IPS-11a (cell line): ENCODE results near the gene CRYGA.
"Not testable (repeated sequence)": the region's sequence is repeated elsewhere in the genome, so short reads cannot be mapped to it uniquely, and the experiment has no call there.

Experiments
- H3K4me3 ChIP-seq: one replicate; pipeline ENCODE4 v1.5.1; 2013; ENCODE audit warnings: low read depth, low read length, control low read depth

Gene CRYGA

DNA sequence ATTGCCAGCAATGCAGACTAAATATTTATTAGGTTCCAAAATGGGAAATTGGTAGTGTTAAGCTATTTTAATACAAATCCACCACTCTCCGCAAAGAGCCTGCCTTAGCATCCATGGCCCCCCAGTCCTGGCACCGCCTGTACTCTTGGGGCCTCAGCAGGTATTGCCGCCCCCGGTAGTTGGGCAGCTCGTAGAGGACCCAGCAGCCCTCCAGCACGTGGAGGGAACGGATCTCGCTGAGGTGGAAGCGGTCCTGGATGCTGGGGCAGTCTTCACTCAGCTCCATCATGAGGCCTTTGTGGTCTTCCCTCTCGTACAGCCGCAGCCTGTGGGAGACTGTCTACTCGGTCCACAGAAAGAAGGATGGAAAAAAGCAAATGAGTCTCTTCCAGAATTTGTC lies 35.3 kb downstream of the CRYGA start:
- H3K4me3 ChIP-seq, result no peak overlapping the region

DNA sequence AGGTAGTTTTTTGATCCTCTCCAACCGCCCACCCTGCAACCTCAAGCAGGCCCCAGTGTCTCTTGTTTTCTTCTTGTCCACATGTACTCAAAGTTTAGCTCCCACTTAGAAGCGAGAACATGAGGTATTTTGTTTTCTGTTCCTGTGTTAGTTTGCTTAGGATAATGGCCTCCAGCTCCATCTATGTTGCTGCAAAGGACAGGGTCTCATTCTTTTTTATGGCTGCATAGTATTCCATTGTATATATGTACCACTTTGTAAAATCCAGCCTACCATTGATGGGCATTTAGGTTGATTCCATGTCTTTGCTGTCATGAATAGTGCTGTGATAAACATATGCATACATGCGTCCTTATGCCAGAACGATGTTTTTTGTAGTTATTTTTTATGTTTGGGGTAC lies 36.3 kb downstream of the CRYGA start:
- H3K4me3 ChIP-seq, result no peak overlapping the region

DNA sequence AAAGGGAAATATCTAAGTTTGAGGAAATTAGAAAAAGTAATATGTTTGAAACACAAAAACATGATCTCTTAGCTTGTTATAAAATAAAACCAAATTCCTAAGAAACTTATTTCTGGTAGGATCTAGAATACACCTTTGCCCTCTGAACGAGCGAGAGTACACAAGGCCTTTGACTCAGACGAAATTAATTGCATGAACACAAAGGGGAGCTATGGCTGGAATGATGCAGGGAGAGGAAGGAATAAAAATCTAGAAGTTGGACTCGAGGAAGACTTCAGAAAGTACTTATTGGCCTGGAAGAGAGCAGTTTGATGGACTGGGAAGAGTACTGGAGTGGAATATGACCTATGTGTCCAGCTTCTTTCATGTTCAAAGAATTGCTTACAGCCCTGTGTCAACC lies 38.1 kb downstream of the CRYGA start:
- no peak overlapping the region for H3K4me3 ChIP-seq

DNA sequence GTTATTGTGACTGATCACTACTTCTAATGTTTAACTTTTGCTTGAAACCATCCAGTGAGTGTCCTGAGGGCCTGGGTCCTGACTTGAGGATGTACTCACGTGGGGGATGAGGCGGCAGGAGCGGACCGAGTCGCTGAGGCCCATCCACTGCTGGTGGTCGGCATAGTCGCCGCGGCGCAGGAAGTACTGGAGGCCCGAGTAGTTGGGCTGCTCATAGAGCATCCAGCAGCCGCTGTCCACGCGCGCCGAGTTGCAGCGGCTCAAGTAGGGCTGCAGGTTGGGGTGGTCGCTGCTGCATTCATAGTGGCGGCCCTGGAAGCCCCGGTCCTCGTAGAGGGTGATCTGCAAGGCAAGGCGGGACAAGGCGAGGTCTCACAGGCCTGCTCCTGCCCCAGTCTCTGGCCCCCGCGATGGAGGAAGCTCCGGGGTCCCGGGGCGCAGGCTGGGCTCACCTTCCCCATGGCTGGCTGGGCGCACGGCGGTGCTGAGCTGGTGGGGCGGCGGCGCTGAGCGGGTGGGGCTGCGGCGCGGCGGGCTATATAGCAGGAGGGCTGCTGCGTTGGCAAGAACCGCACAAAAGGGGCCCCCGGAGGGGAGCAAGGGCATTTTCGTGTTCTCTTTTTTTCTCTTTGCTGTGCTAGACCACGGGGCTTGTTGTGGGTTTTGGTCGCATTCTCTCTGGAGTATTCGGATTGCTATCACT lies 39.2 kb downstream of the CRYGA start, which contains the start of gene CRYGD:
Gene CRYGD, minus strand, starts transcription at position 512 of the 703 bp plus-strand sequence. Its CDS starts 51 bp downstream, at position 461.
- not testable (repeated sequence) for H3K4me3 ChIP-seq

DNA sequence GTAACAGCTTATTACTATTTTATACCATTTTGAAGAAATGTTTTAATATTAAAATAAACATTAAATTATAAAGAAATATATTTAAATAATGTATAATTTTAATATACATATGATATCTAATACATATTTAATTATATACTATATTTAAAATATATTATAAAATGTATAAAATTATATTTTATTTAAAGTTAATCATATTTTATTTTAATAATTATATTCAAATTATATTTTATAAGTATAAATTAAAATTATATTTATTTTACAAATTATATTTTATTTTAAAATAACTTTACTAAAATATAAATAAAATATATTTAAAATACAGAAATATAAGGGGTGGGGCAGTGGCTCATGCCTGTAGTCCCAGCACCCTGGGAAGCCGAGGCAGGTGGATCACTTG lies 41.1 kb downstream of the CRYGA start:
- no peak overlapping the region for H3K4me3 ChIP-seq

DNA sequence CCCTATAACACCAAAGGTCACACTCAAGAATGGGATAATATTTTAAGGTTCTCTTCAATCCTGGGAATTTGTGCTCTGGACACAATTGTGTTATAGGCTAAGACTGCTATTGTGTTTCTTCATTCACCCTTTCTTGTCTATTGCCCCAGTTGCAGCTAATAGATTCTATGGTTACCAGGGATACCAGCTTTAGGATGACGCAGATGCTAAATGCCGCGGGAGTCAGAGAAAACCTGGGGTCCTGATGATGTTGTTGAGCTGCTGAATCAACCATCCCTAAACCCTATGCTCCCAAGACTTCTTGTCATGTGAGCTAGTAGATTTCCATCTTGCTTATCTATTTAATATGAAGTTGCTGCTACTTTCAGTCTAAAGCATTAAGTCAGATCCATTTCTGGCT lies 44.5 kb downstream of the CRYGA start:
- no peak overlapping the region for H3K4me3 ChIP-seq

DNA sequence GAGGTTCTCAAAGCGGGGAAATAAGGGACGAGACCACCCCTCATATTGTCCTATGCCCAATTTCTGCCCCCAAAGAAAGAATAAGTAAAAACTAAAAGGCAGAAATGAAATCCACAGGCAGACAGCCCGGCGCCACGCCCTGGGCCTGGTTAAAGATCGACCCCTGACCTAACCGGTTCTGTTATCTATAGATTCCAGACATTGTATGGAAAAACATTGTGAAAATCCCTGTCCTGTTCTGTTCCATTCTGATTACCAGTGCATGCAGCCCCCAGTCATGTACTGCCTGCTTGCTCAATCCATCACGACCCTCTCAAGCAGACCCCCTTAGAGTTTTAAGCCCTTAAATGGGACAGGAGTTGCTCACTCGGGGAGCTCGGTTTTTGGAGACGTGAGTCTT lies 46.0 kb downstream of the CRYGA start:
- not testable (repeated sequence) for H3K4me3 ChIP-seq

DNA sequence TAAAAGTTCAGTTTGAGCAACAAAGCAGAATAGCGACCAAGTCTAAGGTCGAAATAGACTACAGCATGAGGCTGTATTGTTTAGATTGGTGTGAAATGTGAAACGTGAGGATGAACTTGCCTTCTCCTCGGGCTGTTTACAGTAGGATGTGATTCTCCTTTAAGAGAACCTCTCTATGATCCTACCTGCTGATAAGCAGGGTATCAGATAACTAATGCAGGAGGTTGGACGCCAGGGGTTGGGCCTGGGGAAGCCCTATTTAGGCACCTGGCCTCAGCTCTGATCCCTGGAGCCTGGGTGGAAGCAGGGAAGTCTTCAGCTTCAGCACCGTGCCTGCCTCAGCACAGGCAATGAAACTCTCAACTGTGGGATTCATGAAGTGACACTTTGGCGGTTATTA lies 50.4 kb downstream of the CRYGA start:
- no peak overlapping the region for H3K4me3 ChIP-seq

DNA sequence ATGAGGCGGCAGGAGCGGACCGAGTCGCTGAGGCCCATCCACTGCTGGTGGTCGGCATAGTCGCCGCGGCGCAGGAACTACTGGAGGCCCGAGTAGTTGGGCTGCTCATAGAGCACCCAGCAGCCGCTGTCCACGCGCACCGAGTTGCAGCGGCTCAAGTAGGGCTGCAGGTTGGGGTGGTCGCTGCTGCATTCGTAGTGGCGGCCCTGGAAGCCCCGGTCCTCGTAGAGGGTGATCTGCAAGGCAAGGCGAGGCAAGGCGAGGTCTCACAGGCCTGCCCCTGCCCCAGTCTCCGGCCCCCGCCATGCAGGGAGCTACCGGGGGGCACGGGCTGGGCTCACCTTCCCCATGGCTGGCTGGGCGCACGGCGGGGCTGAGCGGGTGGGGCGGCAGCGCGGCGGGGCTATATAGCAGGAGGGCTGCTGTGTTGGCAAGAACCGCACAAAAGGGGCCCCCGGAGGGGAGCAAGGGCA lies 51.1 kb downstream of the CRYGA start:
- not testable (repeated sequence) for H3K4me3 ChIP-seq
